DMS114 treated with DMSO at 0.1 percent for 48 hours (cell line): ENCODE results near the gene SUGP2.

Experiments
- DNase-seq: peaks from one replicate; lab custom pipeline; 2025; ENCODE audit not compliant: unreplicated experiment; lab: John Stamatoyannopoulos, UW

SUGP2 gene

GRCh38 chr19:19059837-19060611 is 26.7 kb upstream of the SUGP2 start:
- DNase-seq = no peak

GRCh38 chr19:19059018-19059836 is 25.9 kb upstream of the SUGP2 start:
- DNase-seq = no peak

GRCh38 chr19:19057720-19058119 is 24.4 kb upstream of the SUGP2 start:
- DNase-seq = no peak

- DNase-seq = no peak
These were observed 24.0 kb upstream of the SUGP2 start for GRCh38 chr19:19057317-19057716.

- no peak for DNase-seq
These were observed 23.4 kb upstream of the SUGP2 start for GRCh38 chr19:19056636-19057275.

GRCh38 chr19:19055701-19056100 is 22.4 kb upstream of the SUGP2 start:
- no peak for DNase-seq

GRCh38 chr19:19054939-19055440 is 21.7 kb upstream of the SUGP2 start:
- DNase-seq = no peak

GRCh38 chr19:19054315-19054938 is 21.1 kb upstream of the SUGP2 start:
- DNase-seq = no peak

GRCh38 chr19:19053508-19054314 is 20.4 kb upstream of the SUGP2 start:
- peak; percentile 13 for DNase-seq

GRCh38 chr19:19052921-19053320 is 19.6 kb upstream of the SUGP2 start:
- no peak for DNase-seq

- no peak for DNase-seq
These were observed 18.3 kb upstream of the SUGP2 start for GRCh38 chr19:19051478-19052213.

- DNase-seq = no peak
These were observed 17.4 kb upstream of the SUGP2 start for GRCh38 chr19:19050731-19051130.

- DNase-seq = no peak
These were observed 16.8 kb upstream of the SUGP2 start for GRCh38 chr19:19050104-19050503.

GRCh38 chr19:19049406-19049805 is 16.1 kb upstream of the SUGP2 start:
- no peak for DNase-seq

- DNase-seq = no peak
These were observed 10.6 kb upstream of the SUGP2 start for GRCh38 chr19:19043881-19044280.

- no peak for DNase-seq
These were observed 10.2 kb upstream of the SUGP2 start for GRCh38 chr19:19043481-19043880.

GRCh38 chr19:19042732-19043280 is 9.5 kb upstream of the SUGP2 start:
- DNase-seq = no peak

GRCh38 chr19:19040417-19040816 is 7.1 kb upstream of the SUGP2 start:
- no peak for DNase-seq

GRCh38 chr19:19039901-19040300 is 6.6 kb upstream of the SUGP2 start:
- DNase-seq = no peak
